ENCODE measurements around the gene ACSL4.
"Not testable (repeated sequence)": the region's sequence is repeated elsewhere in the genome, so short reads cannot be mapped to it uniquely, and the experiment has no call there.

ACSL4 gene

DNA sequence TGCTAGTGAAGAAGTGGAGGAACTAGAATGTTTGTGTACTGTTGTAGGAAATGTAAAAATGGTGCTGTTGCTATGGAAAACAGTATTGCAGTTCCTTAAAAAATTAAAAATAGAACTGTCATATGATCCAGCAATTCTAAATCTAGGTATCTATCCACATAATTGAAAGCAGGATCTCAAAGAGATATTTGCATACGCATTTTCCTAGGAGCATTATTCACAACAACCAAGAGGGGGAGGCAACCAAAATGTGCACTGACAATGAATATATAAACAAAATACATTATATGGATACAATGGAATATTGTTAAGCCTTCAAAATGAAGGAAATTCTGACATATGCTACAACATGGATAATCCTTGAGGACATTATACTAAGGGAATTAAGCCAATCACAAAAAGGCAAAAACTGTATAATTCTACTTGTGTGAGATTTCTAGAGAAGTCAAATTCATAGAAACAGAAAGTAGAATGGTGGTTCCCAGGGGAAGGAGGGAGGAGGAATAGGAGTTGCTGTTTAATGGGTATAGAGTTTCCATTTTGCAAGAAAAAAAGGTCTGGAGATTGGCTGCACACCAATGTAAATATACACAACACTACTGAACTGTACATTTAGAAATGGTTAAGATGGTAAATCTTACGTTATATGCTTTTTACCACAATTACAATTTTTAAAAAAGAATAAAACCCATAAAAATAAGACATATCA lies 72.5 kb downstream of the ACSL4 start:
- no peak for DNase-seq

- DNase-seq: no peak
These were observed 74.7 kb downstream of the ACSL4 start for GRCh38 chrX:109658391-109658790.

GRCh38 chrX:109657364-109657763 lies 75.7 kb downstream of the ACSL4 start:
- not testable (repeated sequence) for DNase-seq

DNA sequence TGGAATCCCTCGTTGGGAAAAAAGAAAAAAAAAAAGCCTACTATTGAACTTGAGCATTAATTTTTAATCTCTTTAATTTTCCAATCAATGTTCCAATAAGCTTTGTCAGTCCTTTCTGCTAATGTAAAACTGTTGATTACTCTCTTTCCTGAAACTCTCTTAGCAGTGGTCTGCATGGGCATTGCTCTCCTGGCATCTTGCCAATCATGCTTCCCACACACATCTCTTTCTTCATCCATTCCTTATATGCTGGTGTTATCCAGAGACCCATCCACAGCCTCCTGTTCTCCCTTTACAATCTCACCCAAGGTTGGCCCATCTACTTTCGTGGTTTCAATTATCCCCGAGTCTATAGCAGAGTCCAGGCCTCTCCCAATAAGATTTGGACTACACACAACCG lies 76.3 kb downstream of the ACSL4 start:
- no peak for DNase-seq

- no peak for DNase-seq
These were observed 77.4 kb downstream of the ACSL4 start for GRCh38 chrX:109655502-109656201.

- DNase-seq: no peak
These were observed 78.4 kb downstream of the ACSL4 start for GRCh38 chrX:109654516-109655109.

DNA sequence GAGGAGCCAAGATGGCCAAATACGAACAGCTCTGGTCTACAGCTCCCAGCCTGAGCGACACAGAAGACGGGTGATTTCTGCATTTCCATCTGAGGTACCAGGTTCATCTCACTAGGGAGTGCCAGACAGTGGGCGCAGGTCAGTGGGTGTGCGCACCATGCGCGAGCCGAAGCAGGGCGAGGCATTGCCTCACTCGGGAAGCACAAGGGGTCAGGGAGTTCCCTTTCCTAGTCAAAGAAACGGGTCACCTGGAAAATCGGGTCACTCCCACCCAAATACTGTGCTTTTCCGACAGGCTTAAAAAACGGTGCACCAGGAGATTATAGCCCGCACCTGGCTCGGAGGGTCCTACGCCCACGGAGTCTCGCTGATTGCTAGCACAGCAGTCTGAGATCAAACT lies 88.4 kb downstream of the ACSL4 start:
- not testable (repeated sequence) for DNase-seq

DNA sequence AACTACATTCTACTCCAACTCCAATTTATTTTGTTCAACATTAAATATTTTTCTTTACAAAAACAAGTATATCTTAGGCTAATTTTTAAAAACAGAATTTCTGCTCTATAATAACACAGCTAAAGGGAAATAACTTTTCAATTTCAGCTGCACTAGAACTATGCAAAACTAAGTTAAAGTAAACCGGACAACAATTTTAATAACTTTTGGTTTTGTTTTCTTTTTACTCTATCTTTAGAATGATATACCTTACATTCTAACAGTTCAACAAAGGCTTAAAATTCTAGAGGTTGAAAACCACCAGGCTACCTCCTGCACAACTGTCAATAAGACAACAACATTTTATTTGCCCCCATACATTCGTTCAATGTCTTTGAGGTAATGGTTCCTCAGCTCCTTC lies 89.4 kb downstream of the ACSL4 start:
- no peak for DNase-seq

DNA sequence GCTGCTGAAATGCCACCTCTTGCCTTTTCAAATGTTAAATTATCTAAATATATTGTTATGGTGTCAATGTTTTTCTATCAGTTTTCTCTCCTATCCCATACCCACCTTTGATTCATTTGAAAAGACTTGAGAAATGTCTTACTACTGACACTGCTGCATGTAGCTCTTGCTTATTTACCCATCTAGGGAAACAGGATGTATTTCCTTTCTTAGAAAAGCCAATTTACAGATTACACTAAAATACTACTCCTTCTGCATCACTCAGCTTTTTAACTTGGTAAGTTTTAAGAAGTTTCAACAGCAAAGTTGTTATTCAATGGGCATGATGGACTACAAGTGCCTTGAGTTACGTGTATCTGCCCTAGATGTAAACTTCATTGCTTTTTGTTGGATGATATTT lies 94.9 kb downstream of the ACSL4 start:
- DNase-seq: no peak

GRCh38 chrX:109637477-109637876 lies 95.6 kb downstream of the ACSL4 start:
- not testable (repeated sequence) for DNase-seq

- DNase-seq: peak; percentile 3
These were observed 97.9 kb downstream of the ACSL4 start for GRCh38 chrX:109635146-109635545.

DNA sequence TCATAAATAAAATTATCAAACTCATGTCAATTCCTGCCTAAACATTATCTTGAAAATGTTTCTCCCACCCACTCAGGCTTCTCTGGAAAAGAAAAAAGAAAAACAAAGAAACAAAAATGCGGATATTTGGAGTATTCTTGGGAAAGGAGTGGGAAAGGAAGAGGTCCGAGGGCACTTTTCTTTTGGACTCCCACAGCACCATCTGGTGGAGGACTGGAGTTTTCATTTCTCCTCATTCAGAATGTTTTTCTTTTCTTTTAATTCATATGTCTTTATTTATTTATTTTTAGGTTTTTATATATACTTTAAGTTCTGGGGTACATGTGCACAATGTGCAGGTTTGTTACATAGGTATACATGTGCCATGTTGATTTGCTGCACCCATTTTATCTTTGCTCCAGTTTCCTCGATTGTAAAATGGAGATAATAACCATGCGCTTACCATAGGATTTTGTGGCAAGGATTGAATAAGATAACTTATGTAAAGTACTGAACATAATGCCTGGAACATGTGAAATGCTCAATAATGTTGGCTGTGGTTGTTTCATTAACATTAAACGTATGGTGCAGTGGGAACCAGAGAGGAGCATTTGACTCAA lies 100.1 kb downstream of the ACSL4 start:
- peak; percentile 37 for DNase-seq

DNA sequence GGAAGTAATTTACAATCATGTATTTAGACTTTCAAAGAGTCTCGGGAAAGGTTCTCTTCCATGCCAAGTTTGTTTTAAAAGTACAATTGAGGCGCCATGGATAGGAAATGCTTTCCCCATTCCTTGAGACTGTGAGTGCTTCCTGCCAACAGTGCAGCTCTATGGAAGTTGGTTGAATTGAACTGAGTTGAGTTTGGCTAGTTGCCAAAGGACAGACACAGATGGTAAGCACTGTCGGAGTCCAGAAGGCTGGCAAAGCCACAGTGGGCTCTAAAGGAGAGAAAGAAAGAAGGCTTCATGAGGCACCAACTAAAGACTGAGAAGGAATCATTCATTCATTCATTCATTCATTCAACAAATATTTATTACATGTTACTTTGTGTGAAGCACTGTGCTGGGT lies 103.7 kb downstream of the ACSL4 start:
- DNase-seq: peak; percentile 11

- DNase-seq: no peak
These were observed 106.4 kb downstream of the ACSL4 start for GRCh38 chrX:109626637-109627036.

GRCh38 chrX:109624641-109625616 lies 108.1 kb downstream of the ACSL4 start, which contains the start of gene KCNE5:
Gene KCNE5, minus strand, starts transcription at chrX:109625172. Its CDS starts 152 bp downstream, at chrX:109625020.
- DNase-seq: no peak

GRCh38 chrX:109623997-109624396 lies 109.1 kb downstream of the ACSL4 start:
- DNase-seq: no peak

- no peak for DNase-seq
These were observed 110.8 kb downstream of the ACSL4 start for GRCh38 chrX:109622270-109622669.

GRCh38 chrX:109619771-109620170 lies 113.3 kb downstream of the ACSL4 start:
- no peak for DNase-seq

DNA sequence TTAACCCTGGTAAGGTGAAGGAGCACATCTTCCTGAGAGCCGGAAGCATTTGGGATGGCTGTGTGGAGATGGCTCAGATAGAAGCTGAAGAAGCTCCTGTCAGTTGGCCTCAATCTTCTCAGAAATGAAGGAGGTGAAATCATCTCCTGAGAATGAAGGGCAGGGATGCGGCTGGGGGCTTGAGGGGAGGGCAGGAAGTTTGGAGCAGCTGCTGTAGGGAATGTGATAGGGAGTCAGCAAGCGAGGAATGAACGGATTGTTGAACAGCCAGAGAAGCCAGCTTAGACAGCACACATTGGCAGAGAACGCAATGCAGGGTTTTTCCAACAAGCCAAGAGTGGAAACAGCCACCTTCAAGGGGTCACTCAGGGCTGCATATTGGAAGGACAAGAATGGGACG lies 118.1 kb downstream of the ACSL4 start:
- peak; percentile 25 for DNase-seq

DNA sequence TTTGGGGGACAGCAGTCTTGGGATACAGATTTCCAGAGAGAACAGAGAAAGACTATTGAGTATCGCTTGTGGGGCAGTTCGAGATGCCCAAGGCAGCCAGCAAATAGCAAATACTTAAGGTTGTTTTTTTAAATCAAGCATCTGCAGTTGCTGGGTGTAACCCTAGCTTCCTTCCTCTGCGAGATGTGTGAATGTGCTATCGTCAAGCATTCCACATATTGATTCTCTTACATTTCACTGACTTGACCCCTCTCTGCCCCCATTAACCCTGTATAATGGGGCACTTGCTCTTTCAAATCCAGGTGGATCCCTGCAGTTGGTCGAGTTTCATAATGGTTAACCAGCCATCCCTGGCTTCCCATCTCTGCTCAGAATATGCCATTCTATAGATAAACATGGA lies 131.6 kb downstream of the ACSL4 start:
- no peak for DNase-seq

GRCh38 chrX:109600237-109600651 lies 132.8 kb downstream of the ACSL4 start:
- DNase-seq: peak; percentile 4

GRCh38 chrX:109596015-109596414 lies 137.0 kb downstream of the ACSL4 start:
- DNase-seq: no peak

Measured in fibroblast of skin of back (primary cell).